Left lung (tissue), 14 donors: Measurements from ENCODE around the gene ZDHHC13. TPM values are rescaled to one million over a fixed set of nuclear protein-coding genes. Genes with fewer than 3 reads are reported as not detected.
A peak's percentile ranks its signal among the peaks of the same experiment; 100 is the strongest.

Experiments
- ATAC-seq: fragments of 200-7000 bp; cut with Tn5 transposase; one replicate; pipeline ENCODE4 v1.9.1; 2020; ENCODE audit warnings: moderate library complexity
- DNase-seq, 4 donors: peaks; one replicate each; pipeline ENCODE4 v3.0.0-alpha.2; 2013 to 2020
- H3K27ac ChIP-seq, 2 donors: fragments of 200-600 bp; sonication (generic) in 1 of 2; one replicate each; pipeline versions ENCODE4 v1.5.0 to v1.8.0; 2020 to 2021
- H3K27me3 ChIP-seq, 2 donors: fragments of 200-600 bp; sonication (generic) in 1 of 2; one replicate each; pipeline versions ENCODE4 v1.5.0 to v1.8.0; 2020 to 2021
- H3K36me3 ChIP-seq, 2 donors: fragments of 200-600 bp; sonication (generic) in 1 of 2; one replicate each; pipeline versions ENCODE4 v1.5.0 to v1.8.0; 2020 to 2021
- H3K4me1 ChIP-seq, 2 donors: fragments of 200-600 bp; one replicate each; pipeline ENCODE4 v1.8.0; 2021
- H3K4me3 ChIP-seq, 2 donors: fragments of 200-600 bp; sonication (generic) in 1 of 2; one replicate each; pipeline versions ENCODE4 v1.5.0 to v1.8.0; 2020 to 2021; ENCODE audit warnings: mild to moderate bottlenecking in 1 of 2
- H3K9me3 ChIP-seq, 2 donors: fragments of 200-600 bp; sonication (generic) in 1 of 2; one replicate each; pipeline versions ENCODE4 v1.5.0 to v1.8.0; 2020 to 2021
- CTCF ChIP-seq, 2 donors: fragments of 200-600 bp; sonication (generic) in 1 of 2; IDR thresholded peaks; one replicate each; pipeline versions ENCODE4 v1.5.0 to v1.8.0; 2021; ENCODE audit warnings: antibody characterized with exemption in 2 of 2
- intact Hi-C, 2 donors: fragments of 100-400 bp; cut with DNase I; formaldehyde crosslinking; loops; one replicate each; pipeline versions ENCODE4 v1.11.2 to v1.14.2; 2022
- long read RNA-seq, 12 donors: library from polyadenylated mRNA in 2 of 12; unstranded in 2 of 12; transcript quantifications; one replicate each; pipeline ENCODE4 v2.0.0 and lab custom pipeline, GENCODE V29; 2019 to 2026
- polyA plus RNA-seq, 6 donors: library from polyadenylated mRNA; unstranded; fragments of 120-200 nt; gene quantifications; one replicate each; pipeline ENCODE4 v1.2.1, GENCODE V29; 2013; ENCODE audit not compliant: insufficient read length in 6 of 6
- total RNA-seq, 2 donors: library from RNA; stranded (reverse); fragmentation: NEBNext Ultra II Directional; extraction: Animal tissue kit (Norgen Biotek cat#: 25700); gene quantifications; one replicate each; pipeline ENCODE4 v1.2.1, GENCODE V29; 2021
- donor health status: DM: no; HTN: yes; CAD: no.
- donor health status: DM: no; HTN: no; CAD: no.

The ZDHHC13 gene
- total RNA-seq (10 to 100 TPM; 13.7 to 14.0 TPM), polyA plus RNA-seq (10 to 100 TPM; 20.3 to 37.9 (median 26.1) TPM)
- long read RNA-seq, donor 1, partial matches to known transcripts, result 0 of 2 reads
- long read RNA-seq, donor 1, other reads (novel, unspliced or antisense), result 0 of 2 reads
- long read RNA-seq, donor 2, transcript ZDHHC13-202 (17 exons, 2,445 nt), result major isoform, 7 of 12 reads
- long read RNA-seq, donor 2, partial matches to known transcripts, result 5 of 12 reads
- long read RNA-seq, donor 2, other reads (novel, unspliced or antisense), result 0 of 12 reads
- long read RNA-seq, donor 3, partial matches to known transcripts, result 0 of 3 reads
- long read RNA-seq, donor 3, other reads (novel, unspliced or antisense), result 0 of 3 reads
- long read RNA-seq, donor 4, partial matches to known transcripts, result 0 of 2 reads
- long read RNA-seq, donor 4, other reads (novel, unspliced or antisense), result 0 of 2 reads
- long read RNA-seq, donor 5, transcript ZDHHC13-202 (17 exons, 2,445 nt), result major isoform, 8 of 8 reads
- long read RNA-seq, donor 5, partial matches to known transcripts, result 0 of 8 reads
- long read RNA-seq, donor 5, other reads (novel, unspliced or antisense), result 0 of 8 reads
- long read RNA-seq, donor 6, transcript ZDHHC13-202 (17 exons, 2,445 nt), result major isoform, 5 of 11 reads
- long read RNA-seq, donor 6, partial matches to known transcripts, result 5 of 11 reads
- long read RNA-seq, donor 6, other reads (novel, unspliced or antisense), result 0 of 11 reads
- long read RNA-seq, donor 7, partial matches to known transcripts, result 5 of 6 reads
- long read RNA-seq, donor 7, other reads (novel, unspliced or antisense), result 0 of 6 reads
- long read RNA-seq, donor 8, partial matches to known transcripts, result 7 of 10 reads
- long read RNA-seq, donor 8, other reads (novel, unspliced or antisense), result 0 of 10 reads
- long read RNA-seq, donor 9, result 0 reads
- long read RNA-seq, donor 10, result 0 reads
- long read RNA-seq, donor 11, partial matches to known transcripts, result 0 of 3 reads
- long read RNA-seq, donor 11, other reads (novel, unspliced or antisense), result 0 of 3 reads
- long read RNA-seq, donor 12, partial matches to known transcripts, result 5 of 5 reads
- long read RNA-seq, donor 12, other reads (novel, unspliced or antisense), result 0 of 5 reads

- no peaks in the 10 kb centered on the region for H3K9me3 ChIP-seq
- peaks cover 0 to 16% of the 10 kb centered on the region in 2 donors for H3K27me3 ChIP-seq
- peak within 1 kb of the TSS; percentile 53 to 61 for H3K27ac ChIP-seq
- peak; percentile 99 for ATAC-seq
- DNase-seq, result peak; percentile 84 to 99 (median 94)
- peaks cover 0 to 37% of the 10 kb centered on the region in 2 donors for H3K4me1 ChIP-seq
- peak within 1 kb of the TSS; percentile 85 to 91 for H3K4me3 ChIP-seq
- intact Hi-C loops, result no loop called here
- no peak for TF ChIP-seq CTCF (IDR thresholded peaks at IDR 0.05)
- no peaks in the 10 kb centered on the region for H3K36me3 ChIP-seq
Measured at GRCh38 chr11:19116971-19117759, at the start of gene ZDHHC13. Gene ZDHHC13, plus strand, starts transcription at chr11:19117168. Its CDS starts 82 bp downstream, at chr11:19117250.

GRCh38 chr11:19071255-19071654, 45.7 kb upstream of the ZDHHC13 start:
- peaks cover 0 to 4% of the 10 kb centered on the region in 2 donors for H3K27me3 ChIP-seq
- H3K36me3 ChIP-seq, result no peaks in the 10 kb centered on the region
- H3K4me1 ChIP-seq, result no peaks in the 10 kb centered on the region
- intact Hi-C loops, result loop anchor here in 1 of 2 donors (10.0 kb wide), 1 partner anchor 484 kb away; no protein-coding TSS in a partner anchor
- DNase-seq (peak; percentile 67 to 86 (median 73)), ATAC-seq (peak; percentile 99)
- no peak overlapping the region for H3K27ac ChIP-seq
- TF ChIP-seq CTCF (IDR thresholded peaks at IDR 0.05), result peak; percentile 77 to 85
- H3K9me3 ChIP-seq, result no peaks in the 10 kb centered on the region
- H3K4me3 ChIP-seq, result no peak overlapping the region

- H3K4me1 ChIP-seq, result no peaks in the 10 kb centered on the region
- no peaks in the 10 kb centered on the region for H3K9me3 ChIP-seq
- no peaks in the 10 kb centered on the region for H3K36me3 ChIP-seq
- DNase-seq, result peak in 1 of 4 donors; percentile 39
- no peak overlapping the region for H3K4me3 ChIP-seq
- no peaks in the 10 kb centered on the region for H3K27me3 ChIP-seq
- ATAC-seq, result no peak
- H3K27ac ChIP-seq, result no peak overlapping the region
- intact Hi-C loops, result loop anchor here in 1 of 2 donors (10.0 kb wide), 1 partner anchor 482 kb away; no protein-coding TSS in a partner anchor
- TF ChIP-seq CTCF (IDR thresholded peaks at IDR 0.05), result no peak
Measured at GRCh38 chr11:19072464-19072863, 44.5 kb upstream of the ZDHHC13 start.

- TF ChIP-seq CTCF (IDR thresholded peaks at IDR 0.05), result no peak
- no peak overlapping the region for H3K4me3 ChIP-seq
- no peaks in the 10 kb centered on the region for H3K9me3 ChIP-seq
- ATAC-seq, result no peak
- no peak for DNase-seq
- no peaks in the 10 kb centered on the region for H3K4me1 ChIP-seq
- H3K36me3 ChIP-seq, result no peaks in the 10 kb centered on the region
- intact Hi-C loops, result loop anchor here in 1 of 2 donors (10.0 kb wide), 1 partner anchor 481 kb away; no protein-coding TSS in a partner anchor
- H3K27me3 ChIP-seq, result no peaks in the 10 kb centered on the region
- no peak overlapping the region for H3K27ac ChIP-seq
Measured at GRCh38 chr11:19073454-19074415, 43.2 kb upstream of the ZDHHC13 start.
